SK-N-SH treated with all-trans-retinoic acid at 6 μM for 48 hours (cell line): ENCODE data around the gene NCAM1.

ENCODE experiments used
- ARNTL ChIP-seq: fragments of 450-650 bp; formaldehyde crosslinking; IDR thresholded peaks from 2 replicates; pipeline ENCODE4 v1.5.0; 2020; ENCODE audit warnings: low read depth, mild to moderate bottlenecking, moderate library complexity, borderline replicate concordance
- ZFP3 ChIP-seq: fragments of 250-450 bp; sonication (Bioruptor Pico); IDR thresholded peaks from 2 replicates; pipeline ENCODE4 v1.5.0; 2020; ENCODE audit warnings: mild to moderate bottlenecking, moderate library complexity
- TF ChIP-seq, protein P1 (sequence below): fragments of 250-450 bp; sonication (Bioruptor Pico); IDR thresholded peaks from 2 replicates; pipeline ENCODE4 v1.5.1; 2020; ENCODE audit warnings: low read depth, mild to moderate bottlenecking, moderate library complexity
- TF ChIP-seq, protein P2 (sequence below): fragments of 250-450 bp; sonication (Bioruptor Pico); IDR thresholded peaks from 2 replicates; pipeline ENCODE4 v1.8.0; 2020; ENCODE audit warnings: mild to moderate bottlenecking, moderate library complexity, borderline replicate concordance

- TF ChIP-seq ARNTL (CRISPR knock-in tag) = no peak
- TF ChIP-seq, protein P1, sequence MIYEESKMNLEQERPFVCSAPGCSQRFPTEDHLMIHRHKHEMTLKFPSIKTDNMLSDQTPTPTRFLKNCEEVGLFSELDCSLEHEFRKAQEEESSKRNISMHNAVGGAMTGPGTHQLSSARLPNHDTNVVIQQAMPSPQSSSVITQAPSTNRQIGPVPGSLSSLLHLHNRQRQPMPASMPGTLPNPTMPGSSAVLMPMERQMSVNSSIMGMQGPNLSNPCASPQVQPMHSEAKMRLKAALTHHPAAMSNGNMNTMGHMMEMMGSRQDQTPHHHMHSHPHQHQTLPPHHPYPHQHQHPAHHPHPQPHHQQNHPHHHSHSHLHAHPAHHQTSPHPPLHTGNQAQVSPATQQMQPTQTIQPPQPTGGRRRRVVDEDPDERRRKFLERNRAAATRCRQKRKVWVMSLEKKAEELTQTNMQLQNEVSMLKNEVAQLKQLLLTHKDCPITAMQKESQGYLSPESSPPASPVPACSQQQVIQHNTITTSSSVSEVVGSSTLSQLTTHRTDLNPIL = no peak
- TF ChIP-seq ZFP3 (CRISPR knock-in tag) = no peak
- TF ChIP-seq, protein P2, sequence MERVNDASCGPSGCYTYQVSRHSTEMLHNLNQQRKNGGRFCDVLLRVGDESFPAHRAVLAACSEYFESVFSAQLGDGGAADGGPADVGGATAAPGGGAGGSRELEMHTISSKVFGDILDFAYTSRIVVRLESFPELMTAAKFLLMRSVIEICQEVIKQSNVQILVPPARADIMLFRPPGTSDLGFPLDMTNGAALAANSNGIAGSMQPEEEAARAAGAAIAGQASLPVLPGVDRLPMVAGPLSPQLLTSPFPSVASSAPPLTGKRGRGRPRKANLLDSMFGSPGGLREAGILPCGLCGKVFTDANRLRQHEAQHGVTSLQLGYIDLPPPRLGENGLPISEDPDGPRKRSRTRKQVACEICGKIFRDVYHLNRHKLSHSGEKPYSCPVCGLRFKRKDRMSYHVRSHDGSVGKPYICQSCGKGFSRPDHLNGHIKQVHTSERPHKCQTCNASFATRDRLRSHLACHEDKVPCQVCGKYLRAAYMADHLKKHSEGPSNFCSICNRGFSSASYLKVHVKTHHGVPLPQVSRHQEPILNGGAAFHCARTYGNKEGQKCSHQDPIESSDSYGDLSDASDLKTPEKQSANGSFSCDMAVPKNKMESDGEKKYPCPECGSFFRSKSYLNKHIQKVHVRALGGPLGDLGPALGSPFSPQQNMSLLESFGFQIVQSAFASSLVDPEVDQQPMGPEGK (CRISPR knock-in tag) = no peak
Measured at GRCh38 chr11:113256431-113257202, 295.4 kb downstream of the NCAM1 start.
